Measurements from ENCODE around the gene MYL9.

- no peak for TF ChIP-seq POLR2AphosphoS5 (IDR thresholded peaks at IDR 0.05; ENCODE audit: borderline replicate concordance, low read depth, low read length)
- TF ChIP-seq EZH2 (IDR thresholded peaks at IDR 0.05) = no peak
Measured at GRCh38 chr20:36579996-36580545, 38.8 kb downstream of the MYL9 start.
